Immature natural killer cell (primary cell): ENCODE results near the gene PADI3. TPM values are rescaled to one million over a fixed set of nuclear protein-coding genes. Genes with fewer than 3 reads are reported as not detected.

Experiments used
- DNase-seq, 3 donors: peaks; one replicate each; pipeline ENCODE4 v3.0.0; 2022; ENCODE audit warnings: mixed read lengths in 1 of 3
- H3K27ac Mint-ChIP-seq, 6 donors: one replicate each; pipeline ENCODE4 v1.8.0; 2020; ENCODE audit warnings: mixed read lengths in 6 of 6, mild to moderate bottlenecking in 5 of 6, inconsistent platforms in 4 of 6, moderate library complexity in 3 of 6
- H3K27me3 Mint-ChIP-seq, 3 donors: one replicate each; pipeline ENCODE4 v1.8.0; 2020 to 2021; ENCODE audit warnings: low read depth in 3 of 3, mild to moderate bottlenecking in 3 of 3, mixed read lengths in 3 of 3, moderate library complexity in 3 of 3, inconsistent platforms in 1 of 3
- H3K36me3 Mint-ChIP-seq, 3 donors: one replicate each; pipeline ENCODE4 v1.8.0; 2020; ENCODE audit warnings: mixed read lengths in 3 of 3, inconsistent platforms in 2 of 3, mild to moderate bottlenecking in 2 of 3
- H3K4me1 Mint-ChIP-seq, 2 donors: one replicate each; pipeline ENCODE4 v1.8.0; 2020; ENCODE audit warnings: inconsistent platforms in 2 of 2, mild to moderate bottlenecking in 2 of 2, mixed read lengths in 2 of 2, moderate library complexity in 1 of 2
- H3K4me3 Mint-ChIP-seq, 5 donors: one replicate each; pipeline ENCODE4 v1.8.0; 2020; ENCODE audit warnings: mild to moderate bottlenecking in 5 of 5, mixed read lengths in 5 of 5, inconsistent platforms in 3 of 5, moderate library complexity in 3 of 5
- H3K9me3 Mint-ChIP-seq, 6 donors: one replicate each; pipeline ENCODE4 v1.8.0; 2020; ENCODE audit warnings: mild to moderate bottlenecking in 6 of 6, mixed read lengths in 6 of 6, inconsistent platforms in 4 of 6, moderate library complexity in 3 of 6
- polyA plus RNA-seq, 3 donors: library from polyadenylated mRNA; unstranded; fragments of 300-500 nt; fragmentation: Illumina TruSeq; gene quantifications; one replicate each; pipeline ENCODE4 v1.2.3, GENCODE V29; 2021

PADI3 gene
- polyA plus RNA-seq, 3 donors from 2014 or later: not detected

DNA sequence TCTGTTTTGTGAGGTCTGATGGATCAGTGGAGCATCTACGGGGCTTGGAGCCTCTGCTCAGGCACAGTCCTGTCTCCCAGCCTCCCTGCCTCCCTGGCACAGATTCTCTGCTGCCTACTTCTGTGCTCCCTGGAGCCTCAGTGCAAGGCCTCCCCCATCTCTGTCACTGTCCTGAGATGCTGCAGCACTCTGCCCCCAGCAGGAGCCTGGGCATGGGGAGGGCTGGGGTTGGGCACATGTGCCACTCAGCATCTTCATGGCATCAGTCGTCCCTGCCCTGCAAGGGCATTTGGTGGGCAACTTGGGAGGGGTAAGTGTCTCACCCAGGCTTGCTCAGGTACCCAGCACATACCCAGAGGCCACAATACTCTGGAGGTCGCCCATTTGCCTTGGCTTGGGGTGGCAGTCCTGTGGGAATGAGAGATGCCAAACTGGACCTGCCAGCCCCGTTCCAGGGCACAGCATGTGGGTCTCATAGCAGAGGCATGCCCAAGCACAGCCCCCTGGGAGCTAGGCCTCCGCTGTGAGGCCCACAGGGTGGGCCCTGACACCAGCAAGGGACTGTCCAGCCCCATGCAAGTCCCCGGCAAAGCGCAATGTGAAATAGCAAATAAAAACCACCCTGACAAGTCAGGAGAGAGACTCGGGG, 28.7 kb downstream of the PADI3 start:
- H3K4me1 Mint-ChIP-seq: no peaks in the 10 kb centered on the region
- H3K36me3 Mint-ChIP-seq: no peaks in the 10 kb centered on the region
- H3K27ac Mint-ChIP-seq: no peak overlapping the region
- H3K9me3 Mint-ChIP-seq: no peaks in the 10 kb centered on the region
- H3K27me3 Mint-ChIP-seq: peaks cover 2 to 9% (median 6%) of the 10 kb centered on the region in 3 donors
- no peak for DNase-seq
- no peak overlapping the region for H3K4me3 Mint-ChIP-seq

DNA sequence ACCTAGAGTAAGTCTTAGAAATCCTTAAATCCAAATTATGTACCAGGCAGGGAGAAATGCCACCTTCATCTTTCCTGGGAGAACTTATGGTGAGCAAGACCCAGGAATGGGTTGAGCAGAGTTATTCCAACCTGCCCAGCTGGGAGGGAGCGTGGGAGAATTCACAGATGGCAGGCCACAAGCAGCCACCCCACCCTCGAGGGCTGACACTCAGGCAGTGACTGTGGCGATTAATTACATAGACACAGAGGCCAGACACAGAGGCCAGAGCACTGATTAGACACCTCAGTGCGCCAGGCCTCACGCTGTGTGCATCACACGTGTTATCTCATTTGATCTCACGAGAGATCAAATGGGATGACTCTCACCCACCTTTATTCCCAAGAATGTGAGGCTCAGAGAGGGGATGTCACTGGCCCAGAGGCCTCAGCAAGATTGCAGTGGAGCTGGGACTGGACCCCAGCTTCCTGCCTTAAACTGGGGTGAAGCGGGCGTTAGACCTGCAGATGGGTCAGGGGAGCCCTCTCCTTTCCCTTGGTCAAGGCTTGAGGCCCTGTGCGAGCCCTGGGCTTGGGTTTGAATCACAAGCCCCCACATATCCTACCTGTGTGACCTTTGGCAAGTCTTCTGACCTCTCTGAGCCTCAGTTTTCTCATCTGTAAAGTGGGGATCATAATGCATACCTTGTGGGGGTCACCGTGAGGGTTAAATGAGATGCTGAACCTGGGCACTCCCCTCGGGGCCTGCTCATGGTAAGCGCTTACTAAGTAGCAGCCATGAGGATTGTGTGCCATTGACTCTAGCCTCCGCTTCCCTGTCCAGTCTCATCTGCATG, 30.3 kb downstream of the PADI3 start:
- no peaks in the 10 kb centered on the region for H3K9me3 Mint-ChIP-seq
- no peak overlapping the region for H3K4me3 Mint-ChIP-seq
- no peaks in the 10 kb centered on the region for H3K36me3 Mint-ChIP-seq
- H3K4me1 Mint-ChIP-seq: no peaks in the 10 kb centered on the region
- no peak for DNase-seq
- peaks cover 2 to 13% (median 2%) of the 10 kb centered on the region in 3 donors for H3K27me3 Mint-ChIP-seq
- H3K27ac Mint-ChIP-seq: no peak overlapping the region

DNA sequence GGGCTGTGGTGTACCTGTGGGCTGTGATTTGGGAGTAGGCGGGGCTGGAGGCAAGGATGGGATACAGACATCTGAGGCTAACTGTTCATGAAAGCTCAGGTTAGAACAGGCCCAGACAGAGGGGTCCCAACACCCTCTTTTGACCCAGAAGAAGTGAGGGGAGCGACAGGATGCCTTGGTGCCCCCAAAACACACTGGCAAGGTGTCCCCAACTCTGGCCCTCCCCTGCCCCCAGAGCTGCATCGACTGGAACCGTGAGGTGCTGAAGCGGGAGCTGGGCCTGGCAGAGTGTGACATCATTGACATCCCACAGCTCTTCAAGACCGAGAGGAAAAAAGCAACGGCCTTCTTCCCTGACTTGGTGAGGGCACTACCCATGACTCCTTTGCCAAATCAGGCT, 31.5 kb downstream of the PADI3 start:
- Mint-ChIP-seq H3K27me3 (peaks cover 2 to 9% (median 2%) of the 10 kb centered on the region in 3 donors), H3K27ac (no peak overlapping the region), H3K9me3 (no peaks in the 10 kb centered on the region), H3K4me3 (no peak overlapping the region), H3K36me3 (no peaks in the 10 kb centered on the region), H3K4me1 (no peaks in the 10 kb centered on the region)
- no peak for DNase-seq

DNA sequence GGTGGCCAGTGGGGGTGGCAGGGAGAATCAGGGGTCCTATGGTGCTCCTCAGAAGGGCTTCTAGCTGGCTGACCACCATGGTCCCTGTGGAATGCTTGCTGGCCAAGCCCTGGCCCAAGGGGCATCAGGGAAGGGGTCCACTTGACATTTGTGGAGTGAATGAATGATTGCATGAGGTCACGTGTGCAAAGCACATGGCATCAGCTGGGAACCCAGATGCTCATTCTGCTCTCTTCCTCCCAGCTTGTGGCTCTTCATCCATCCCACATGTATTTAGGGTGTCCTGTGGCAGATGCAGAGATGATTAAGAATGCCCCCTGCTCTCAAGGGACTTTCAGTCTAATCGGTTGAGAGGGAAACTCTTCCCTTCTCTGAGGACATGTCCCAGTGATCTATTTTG, 32.0 kb downstream of the PADI3 start:
- Mint-ChIP-seq H3K4me1 (no peaks in the 10 kb centered on the region), H3K9me3 (no peaks in the 10 kb centered on the region), H3K27ac (no peak overlapping the region), H3K36me3 (no peaks in the 10 kb centered on the region), H3K4me3 (no peak overlapping the region), H3K27me3 (peaks cover 2 to 9% (median 2%) of the 10 kb centered on the region in 3 donors)
- no peak for DNase-seq

DNA sequence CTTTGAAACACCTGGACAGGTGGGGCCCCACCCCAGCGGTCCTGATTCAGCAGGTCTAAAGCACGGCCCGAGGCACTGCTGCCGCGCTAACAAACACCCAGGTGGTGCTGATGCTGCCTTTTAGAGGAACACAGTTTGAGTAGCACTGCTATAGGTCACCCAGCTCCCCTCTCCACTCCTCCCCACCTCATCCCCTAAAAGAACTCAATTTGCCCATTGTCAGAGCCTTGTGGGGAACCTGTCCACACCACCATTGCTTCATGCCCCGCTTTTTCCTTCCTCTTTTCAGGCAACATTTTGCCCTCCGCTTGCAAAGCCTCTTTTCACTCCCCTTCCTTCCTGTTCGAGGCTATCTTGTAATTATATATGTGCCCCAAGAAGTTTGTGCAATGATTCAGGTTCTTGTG, 32.9 kb downstream of the PADI3 start:
- H3K9me3 Mint-ChIP-seq: no peaks in the 10 kb centered on the region
- no peaks in the 10 kb centered on the region for H3K4me1 Mint-ChIP-seq
- no peak overlapping the region for H3K27ac Mint-ChIP-seq
- H3K36me3 Mint-ChIP-seq: no peaks in the 10 kb centered on the region
- peaks cover 2 to 9% (median 2%) of the 10 kb centered on the region in 3 donors for H3K27me3 Mint-ChIP-seq
- no peak overlapping the region for H3K4me3 Mint-ChIP-seq
- DNase-seq: no peak

DNA sequence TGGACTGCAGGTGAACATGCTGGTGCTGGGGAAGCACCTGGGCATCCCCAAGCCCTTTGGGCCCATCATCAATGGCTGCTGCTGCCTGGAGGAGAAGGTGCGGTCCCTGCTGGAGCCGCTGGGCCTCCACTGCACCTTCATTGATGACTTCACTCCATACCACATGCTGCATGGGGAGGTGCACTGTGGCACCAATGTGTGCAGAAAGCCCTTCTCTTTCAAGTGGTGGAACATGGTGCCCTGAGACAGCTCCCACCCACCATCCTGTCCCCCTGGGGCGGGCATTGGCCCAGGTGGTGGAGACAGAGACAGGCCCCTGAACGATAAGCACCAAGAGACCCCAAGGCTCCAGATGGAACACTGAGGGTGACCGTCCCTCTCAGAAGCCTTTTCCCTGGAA, 33.9 kb downstream of the PADI3 start:
- Mint-ChIP-seq H3K36me3 (no peaks in the 10 kb centered on the region), H3K27me3 (peaks cover 0 to 8% (median 2%) of the 10 kb centered on the region in 3 donors), H3K4me1 (no peaks in the 10 kb centered on the region), H3K27ac (no peak overlapping the region), H3K9me3 (no peaks in the 10 kb centered on the region), H3K4me3 (no peak overlapping the region)
- no peak for DNase-seq

DNA sequence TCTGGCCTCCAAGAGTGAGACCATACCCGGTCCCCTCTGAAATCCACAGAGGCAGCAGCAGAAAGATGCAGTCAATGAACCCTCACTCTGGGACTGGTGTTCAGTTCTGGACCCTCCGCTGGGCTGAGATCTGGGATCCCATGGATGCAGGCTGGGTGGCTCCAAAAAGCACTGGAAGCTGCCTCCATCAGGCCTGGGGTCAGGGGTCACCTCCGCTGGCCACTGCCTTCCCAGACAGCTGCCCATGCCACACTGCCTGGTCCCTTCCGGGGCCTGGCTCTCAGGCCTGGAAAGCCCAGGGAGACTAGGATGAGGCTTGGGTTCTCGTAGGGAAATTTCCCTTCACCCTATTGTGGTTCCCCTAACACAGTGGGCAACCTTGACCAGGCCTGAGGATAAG, 37.7 kb downstream of the PADI3 start:
- peaks cover 0 to 4% (median 1%) of the 10 kb centered on the region in 3 donors for H3K27me3 Mint-ChIP-seq

DNA sequence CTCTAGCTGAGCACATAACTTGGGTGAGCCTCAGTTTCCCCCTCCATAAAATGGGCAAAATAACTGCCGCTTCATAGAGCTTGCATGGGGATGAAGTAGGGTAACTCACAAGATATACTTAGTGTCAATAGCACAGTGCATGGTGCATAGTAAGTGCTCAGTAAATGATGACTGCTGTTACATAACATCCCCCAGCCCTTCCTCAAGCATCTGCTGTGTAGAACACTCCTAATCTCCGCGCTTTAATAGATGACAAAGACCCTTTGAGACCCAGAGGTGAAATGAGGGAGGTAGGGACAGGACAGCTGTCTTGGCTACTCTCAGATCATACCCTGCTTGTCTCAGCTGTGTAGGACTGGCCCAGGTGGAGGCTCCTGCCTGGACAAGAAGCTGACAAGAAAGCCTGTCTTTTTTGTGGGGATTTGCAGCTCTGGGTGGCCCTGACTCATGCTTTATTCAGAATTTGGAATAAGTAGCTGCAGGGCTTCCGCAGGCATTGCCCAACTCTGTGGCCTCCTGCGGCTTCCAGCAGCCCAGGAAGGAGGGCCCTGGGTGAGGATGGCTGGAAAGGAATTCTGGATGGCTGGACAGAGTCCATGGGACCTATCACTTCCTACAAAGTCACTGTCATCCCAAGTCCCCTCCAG, 38.4 kb downstream of the PADI3 start:
- H3K27me3 Mint-ChIP-seq: peaks cover 0 to 4% (median 1%) of the 10 kb centered on the region in 3 donors
- no peak overlapping the region for H3K27ac Mint-ChIP-seq
- H3K9me3 Mint-ChIP-seq: no peaks in the 10 kb centered on the region
- DNase-seq: no peak
- no peak overlapping the region for H3K4me3 Mint-ChIP-seq
- no peaks in the 10 kb centered on the region for H3K36me3 Mint-ChIP-seq
- no peaks in the 10 kb centered on the region for H3K4me1 Mint-ChIP-seq

More for the DNA sequence above, 37.7 kb downstream of the PADI3 start:
- no peak for DNase-seq
- Mint-ChIP-seq H3K27ac (no peak overlapping the region), H3K9me3 (no peaks in the 10 kb centered on the region), H3K4me1 (no peaks in the 10 kb centered on the region), H3K36me3 (no peaks in the 10 kb centered on the region), H3K4me3 (no peak overlapping the region)

DNA sequence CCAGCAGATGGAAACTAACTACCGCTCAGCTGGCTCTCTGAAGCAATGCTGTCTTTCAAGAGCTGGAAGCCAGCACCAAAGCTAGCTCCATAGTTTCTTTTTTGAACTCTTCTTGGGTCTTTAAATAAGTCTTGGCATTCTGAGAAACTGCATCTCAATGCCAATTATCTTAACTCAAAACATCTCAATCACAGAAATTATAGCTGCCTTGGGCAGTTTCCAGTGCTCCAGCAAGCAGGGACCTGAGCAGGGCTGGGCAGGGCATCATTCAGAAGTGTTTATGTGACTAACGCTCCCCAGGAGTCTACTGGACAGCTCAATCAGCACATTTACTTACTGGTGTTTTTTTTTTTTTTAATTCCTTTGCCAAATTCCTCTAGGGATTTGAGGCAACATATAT, 40.8 kb downstream of the PADI3 start:
- Mint-ChIP-seq H3K36me3 (no peaks in the 10 kb centered on the region), H3K27ac (no peak overlapping the region), H3K4me3 (no peak overlapping the region)

DNA sequence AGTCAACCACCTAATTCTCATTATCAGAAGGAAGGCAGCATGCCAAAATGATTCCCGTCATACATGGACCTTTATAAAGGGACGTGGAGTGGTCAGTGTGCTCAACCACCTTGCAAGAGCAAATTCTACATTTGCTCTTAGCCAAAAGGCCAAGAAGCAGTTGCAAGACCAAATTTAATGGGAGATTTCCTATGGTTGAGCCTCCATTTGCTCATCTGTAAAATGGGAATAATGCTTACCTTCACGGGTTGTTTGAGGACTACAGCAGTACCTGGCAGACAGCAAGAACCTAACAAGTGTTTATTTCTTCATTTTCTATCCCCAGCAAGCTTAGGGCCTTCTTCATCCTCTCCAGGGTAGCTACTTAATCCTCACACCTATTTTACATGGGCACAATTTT, 41.7 kb downstream of the PADI3 start:
- no peaks in the 10 kb centered on the region for H3K4me1 Mint-ChIP-seq
- no peak overlapping the region for H3K27ac Mint-ChIP-seq
- no peaks in the 10 kb centered on the region for H3K36me3 Mint-ChIP-seq
- H3K4me3 Mint-ChIP-seq: no peak overlapping the region
- no peaks in the 10 kb centered on the region for H3K9me3 Mint-ChIP-seq
- peaks cover 0 to 8% (median 4%) of the 10 kb centered on the region in 3 donors for H3K27me3 Mint-ChIP-seq
- no peak for DNase-seq

More for the DNA sequence above, 40.8 kb downstream of the PADI3 start:
- Mint-ChIP-seq H3K4me1 (no peaks in the 10 kb centered on the region), H3K9me3 (no peaks in the 10 kb centered on the region), H3K27me3 (peaks cover 0 to 4% (median 4%) of the 10 kb centered on the region in 3 donors)
- DNase-seq: no peak

DNA sequence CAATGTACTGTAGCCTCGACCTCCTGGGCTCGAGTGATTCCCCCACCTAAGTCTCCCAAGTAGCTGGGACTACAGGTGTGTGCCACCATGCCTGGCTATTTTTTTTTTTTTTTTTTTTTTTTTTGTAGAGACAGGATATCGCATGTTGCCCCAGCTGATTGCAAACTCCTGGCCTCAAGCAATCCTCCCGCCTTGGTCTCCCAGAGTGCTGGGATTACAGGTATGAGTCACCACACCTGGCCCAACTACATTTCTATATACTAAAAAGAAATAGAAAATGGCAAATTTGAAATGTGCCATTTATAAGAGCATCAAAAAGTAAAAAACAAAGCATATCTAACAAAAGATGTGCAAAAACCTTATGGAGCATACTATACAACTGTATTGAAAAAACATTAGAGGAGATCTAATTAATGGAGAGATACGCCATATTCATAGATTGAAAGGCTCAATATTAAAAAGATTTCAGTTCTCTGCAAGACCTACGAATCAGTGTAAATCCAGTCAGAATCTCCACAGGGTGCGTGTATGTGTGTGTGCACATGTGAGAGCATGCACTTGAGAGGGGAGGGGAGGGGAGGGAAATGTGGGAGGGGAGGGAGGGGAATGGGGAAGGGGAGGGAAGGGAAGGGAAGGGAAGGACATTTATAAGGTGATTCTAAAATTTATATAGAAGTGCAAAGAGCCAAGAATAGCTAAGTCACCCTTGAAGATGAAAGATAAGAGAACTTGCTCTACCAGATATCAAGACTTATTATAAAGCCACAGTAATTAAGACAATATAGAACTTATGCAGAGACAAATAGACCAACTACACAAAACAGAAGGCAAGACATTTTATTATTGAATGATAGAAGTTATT, 43.6 kb downstream of the PADI3 start:
- Mint-ChIP-seq H3K9me3 (no peaks in the 10 kb centered on the region), H3K4me3 (no peak overlapping the region), H3K27ac (no peak overlapping the region), H3K27me3 (peaks cover 0 to 14% (median 4%) of the 10 kb centered on the region in 3 donors), H3K36me3 (no peaks in the 10 kb centered on the region), H3K4me1 (no peaks in the 10 kb centered on the region)
- no peak for DNase-seq

DNA sequence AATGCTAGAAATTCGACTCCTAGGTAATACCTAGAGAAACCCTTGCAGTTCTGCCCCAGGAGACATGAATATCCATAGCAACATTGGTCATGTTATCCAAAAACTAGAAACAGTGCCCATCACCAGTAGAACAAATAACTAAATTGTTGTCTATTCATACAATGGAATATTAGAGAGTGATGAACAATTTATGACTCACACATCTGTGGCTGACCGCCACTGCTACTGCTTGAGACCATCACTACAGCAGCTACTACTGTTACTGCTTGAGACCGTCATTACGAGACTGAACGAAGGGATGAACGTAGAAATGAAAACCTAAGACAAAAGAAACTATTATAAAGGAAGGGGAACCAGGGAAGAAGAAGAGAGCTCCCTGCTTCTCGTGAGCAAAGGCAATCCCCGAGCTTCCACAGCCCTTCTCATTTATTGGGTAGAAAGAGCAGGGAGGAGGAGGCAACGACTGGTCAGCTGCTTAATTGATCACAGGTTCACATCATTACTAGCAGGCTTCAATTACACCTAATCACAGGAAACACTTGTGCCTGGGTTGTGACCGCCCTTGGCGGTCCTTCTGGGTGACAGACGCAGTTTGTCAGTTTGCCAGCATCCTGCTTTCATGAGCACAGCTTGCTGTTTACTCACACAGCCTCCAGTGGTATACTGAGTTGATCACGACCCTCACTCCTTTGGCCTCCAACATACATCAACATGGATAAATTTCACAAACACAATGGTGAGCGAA, 45.0 kb downstream of the PADI3 start:
- no peak overlapping the region for H3K4me3 Mint-ChIP-seq
- no peaks in the 10 kb centered on the region for H3K4me1 Mint-ChIP-seq
- DNase-seq: no peak
- peaks cover 0 to 2% (median 0%) of the 10 kb centered on the region in 6 donors for H3K9me3 Mint-ChIP-seq
- H3K36me3 Mint-ChIP-seq: no peaks in the 10 kb centered on the region
- H3K27me3 Mint-ChIP-seq: peaks cover 0 to 14% (median 5%) of the 10 kb centered on the region in 3 donors
- H3K27ac Mint-ChIP-seq: no peak overlapping the region

DNA sequence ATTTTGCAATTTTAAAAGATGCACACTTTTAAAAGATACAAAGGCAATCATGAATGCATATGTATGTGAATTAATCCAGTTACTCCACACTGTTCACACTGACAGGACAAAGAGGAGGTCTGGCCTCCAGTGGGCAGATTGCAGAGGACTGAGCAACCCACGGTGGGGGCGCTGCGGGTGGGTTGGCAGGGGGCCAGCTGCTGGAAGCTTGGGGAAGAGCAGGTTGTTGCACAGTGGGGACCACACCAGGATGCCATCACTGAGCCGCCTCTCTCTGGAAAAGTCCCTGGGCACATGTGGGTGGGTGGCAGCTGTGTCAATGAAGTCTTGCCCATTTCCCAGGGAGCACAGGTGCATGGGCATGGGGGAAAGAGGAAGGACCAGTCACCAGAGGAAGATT, 46.4 kb downstream of the PADI3 start:
- Mint-ChIP-seq H3K36me3 (no peaks in the 10 kb centered on the region), H3K9me3 (peaks cover 0 to 3% (median 0%) of the 10 kb centered on the region in 6 donors), H3K27ac (no peak overlapping the region), H3K27me3 (peaks cover 0 to 14% (median 5%) of the 10 kb centered on the region in 3 donors), H3K4me1 (no peaks in the 10 kb centered on the region), H3K4me3 (no peak overlapping the region)
- no peak for DNase-seq
